ENCODE results near the gene SRRM4. TPM values are rescaled to one million over a fixed set of nuclear protein-coding genes. Genes with fewer than 3 reads are reported as not detected.

The SRRM4 gene
- total RNA-seq, 1 experiment from 2014 or later, result 0.02 TPM

DNA sequence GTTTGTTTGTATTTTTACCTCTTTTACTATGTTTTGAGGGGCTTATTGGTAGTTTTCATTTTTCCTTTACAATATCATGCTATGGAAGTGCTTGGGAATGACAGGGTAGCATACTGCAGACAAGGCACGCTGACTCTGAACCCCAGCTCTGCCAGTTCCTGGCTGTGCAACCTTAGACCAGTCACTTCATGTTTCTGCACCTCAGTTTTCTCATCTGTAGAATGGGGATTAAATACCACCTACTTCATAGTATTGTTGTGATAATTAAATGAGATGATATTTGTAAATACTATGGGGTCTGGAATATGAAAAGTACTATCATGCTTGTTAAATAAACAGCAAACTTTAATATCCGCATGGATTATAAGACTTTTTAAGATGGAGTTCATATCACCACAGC is 35.4 kb downstream of the SRRM4 start:
- no peak for ATAC-seq
- POLR2A ChIA-PET, result no interaction called here
- Histone ChIP-seq H3K27ac (ENCODE audit: low read depth, low read length) (no peak overlapping the region), H3K27me3 (ENCODE audit: insufficient read depth, low read length) (0 out of 2 replicates have a peak, but pooled peaks cover 10% of the 10 kb centered on the region), H3K9ac (ENCODE audit: low read length) (no peak overlapping the region), H3K9me3 (ENCODE audit: control insufficient read depth in 1 of 2, insufficient read depth in 1 of 2, low read depth in 1 of 2, low read length in 2 of 2) (no peaks in the 10 kb centered on the region), H3K9me2 (ENCODE audit: insufficient read depth) (no peaks in the 10 kb centered on the region), H3K4me1 (ENCODE audit: control insufficient read depth in 1 of 2, insufficient read depth in 2 of 2, low read length in 2 of 2) (no peaks in the 10 kb centered on the region), H4K20me1 (ENCODE audit: insufficient read depth) (no peaks in the 10 kb centered on the region), H3K79me2 (ENCODE audit: insufficient read depth, low read length) (no peaks in the 10 kb centered on the region), H2AFZ (ENCODE audit: low read depth, low read length, poor library complexity, severe bottlenecking) (no peak overlapping the region), H3K36me3 (ENCODE audit: control insufficient read depth in 1 of 2, insufficient read depth in 2 of 2, low read length in 2 of 2) (no peaks in the 10 kb centered on the region), H3K4me2 (ENCODE audit: low read length) (no peak overlapping the region), H3K4me3 (replicated peaks in 1 of 2; ENCODE audit: low read depth in 1 of 2, low read length in 2 of 2) (no peak overlapping the region)
- intact Hi-C loops (cut with micrococcal nuclease), result no loop called here
- RAD21 ChIA-PET (ENCODE audit: low non-redundant PET in 1 of 2, low total read pairs in 2 of 2, uncharacterized antibody in 2 of 2, unreplicated experiment in 2 of 2), result no interaction called here
- TF ChIP-seq ZNF274 (IDR thresholded peaks at IDR 0.05; ENCODE audit: low read depth, low read length), result no peak
- no peak for TF ChIP-seq YY1 (IDR thresholded peaks at IDR 0.05; ENCODE audit: extremely low read depth, insufficient replicate concordance, low read depth, low read length)
- no peak for TF ChIP-seq EZH2phosphoT487 (IDR thresholded peaks at IDR 0.05; ENCODE audit: borderline replicate concordance)
- TF ChIP-seq EZH2 (IDR thresholded peaks at IDR 0.05), result no peak
- TF ChIP-seq SRF (IDR thresholded peaks at IDR 0.05; ENCODE audit: low read depth), result no peak
- no peak for TF ChIP-seq ELF1 (IDR thresholded peaks at IDR 0.05; ENCODE audit: borderline replicate concordance, low read depth)
- TF ChIP-seq EGR1 (IDR thresholded peaks at IDR 0.05; ENCODE audit: low read depth), result no peak
- TF ChIP-seq SIN3A (IDR thresholded peaks at IDR 0.05; ENCODE audit: low read depth), result no peak
- TF ChIP-seq TCF7L2 (IDR thresholded peaks at IDR 0.05; ENCODE audit: borderline replicate concordance, extremely low read depth, insufficient read depth, insufficient read length), result no peak
- no peak for TF ChIP-seq CEBPB (IDR thresholded peaks at IDR 0.05; ENCODE audit: low read depth)
- TF ChIP-seq FOSL1 (IDR thresholded peaks at IDR 0.05; ENCODE audit: low read depth), result no peak
- no peak for TF ChIP-seq CBX3 (IDR thresholded peaks at IDR 0.05; ENCODE audit: low read depth)
- no peak for TF ChIP-seq JUND (IDR thresholded peaks at IDR 0.05)
- no peak for TF ChIP-seq RAD21 (IDR thresholded peaks at IDR 0.05; ENCODE audit: low read depth)
- no peak for TF ChIP-seq POLR2A (IDR thresholded peaks at IDR 0.05; ENCODE audit: borderline replicate concordance, extremely low read depth, insufficient read depth, insufficient read length)
- TF ChIP-seq SP1 (IDR thresholded peaks at IDR 0.05; ENCODE audit: low read depth), result no peak
- no peak for TF ChIP-seq POLR2AphosphoS5 (IDR thresholded peaks at IDR 0.05; ENCODE audit: low read depth, low read length)
- BruUV-seq (replicated peaks), result no TSS peak
- CTCF ChIA-PET, result no interaction called here
- DNase-seq (ENCODE audit: low read depth, low spot score), result no peak

All from HCT116 (cell line).